ENCODE measurements around the gene DMRT2. TPM values are rescaled to one million over a fixed set of nuclear protein-coding genes. Genes with fewer than 3 reads are reported as not detected.

Gene DMRT2
- total and polyA plus RNA-seq, 7 experiments from 2014 or later: 0.44 TPM; not detected in 6

- peaks cover 33 to 56% (median 40%) of the 10 kb centered on the region in 7 donors for H3K4me1 Mint-ChIP-seq
- H3K27me3 Mint-ChIP-seq: peaks cover 73 to 94% (median 86%) of the 10 kb centered on the region in 5 donors
- no peaks in the 10 kb centered on the region for H3K9me3 ChIP-seq (ENCODE audit: control insufficient read depth in 2 of 3, low read length in 3 of 3)
These were observed 5.5 kb upstream of the DMRT2 start for GRCh38 chr9:1044643-1045042.

GRCh38 chr9:1046639-1047572 lies 3.3 kb upstream of the DMRT2 start:
- Mint-ChIP-seq H3K27ac (peak overlapping the region in 2 of 9 donors; percentile 15 to 52), H3K27me3 (peaks cover 78 to 93% (median 81%) of the 10 kb centered on the region in 5 donors), H3K4me1 (peaks cover 38 to 68% (median 49%) of the 10 kb centered on the region in 7 donors), H3K9me3 (peaks cover 0 to 37% (median 20%) of the 10 kb centered on the region in 11 donors), H3K36me3 (peaks cover 0 to 14% (median 5%) of the 10 kb centered on the region in 5 donors), H3K4me3 (peak overlapping the region; percentile 68 to 92 (median 86))
- no peaks in the 10 kb centered on the region for H3K36me3 ChIP-seq (ENCODE audit: control insufficient read depth in 2 of 3, insufficient read depth in 3 of 3, low read length in 3 of 3)
- H3K27me3 ChIP-seq (ENCODE audit: control insufficient read depth in 2 of 2, insufficient read depth in 2 of 2, low read length in 2 of 2): peaks cover 3 to 60% of the 10 kb centered on the region in 2 donors
- no peak overlapping the region for H3K27ac ChIP-seq (ENCODE audit: low read depth, low read length)
- ATAC-seq (no peak), DNase-seq (no peak)
- intact Hi-C loops (cut with micrococcal nuclease): loop anchor here in 1 of 2 donors (10.0 kb wide), 1 partner anchor 358 kb away; no protein-coding TSS in a partner anchor
- H3K9me3 ChIP-seq (ENCODE audit: control insufficient read depth in 2 of 3, low read length in 3 of 3): no peaks in the 10 kb centered on the region
- CTCF ChIA-PET: no interaction called here
- POLR2A ChIA-PET: interaction anchor here (0.7 kb wide), 2 partner anchors 12 to 1008 kb away, joined by 3 read pairs; no protein-coding TSS in a partner anchor
- H3K4me1 ChIP-seq (ENCODE audit: control insufficient read depth in 2 of 2, insufficient read depth in 2 of 2, low read length in 2 of 2): peaks cover 11 to 33% of the 10 kb centered on the region in 2 donors
- peak overlapping the region; percentile 56 for H3K4me3 ChIP-seq (ENCODE audit: low read length)

More at GRCh38 chr9:1044643-1045042, 5.5 kb upstream of the DMRT2 start:
- no peaks in the 10 kb centered on the region for H3K36me3 ChIP-seq (ENCODE audit: control insufficient read depth in 2 of 3, insufficient read depth in 3 of 3, low read length in 3 of 3)
- H3K4me3 ChIP-seq (ENCODE audit: low read length): no peak overlapping the region
- Mint-ChIP-seq H3K36me3 (peaks cover 0 to 12% (median 5%) of the 10 kb centered on the region in 5 donors), H3K27ac (peak overlapping the region in 1 of 9 donors; percentile 33), H3K9me3 (peaks cover 0 to 33% (median 17%) of the 10 kb centered on the region in 11 donors), H3K4me3 (peak overlapping the region in 6 of 10 donors; percentile 14 to 57 (median 28))
- ChIA-PET CTCF (no interaction called here), POLR2A (no interaction called here)
- peaks cover 3 to 54% of the 10 kb centered on the region in 2 donors for H3K27me3 ChIP-seq (ENCODE audit: control insufficient read depth in 2 of 2, insufficient read depth in 2 of 2, low read length in 2 of 2)
- intact Hi-C loops (cut with micrococcal nuclease): loop anchor here in 1 of 2 donors (10.0 kb wide), 1 partner anchor 360 kb away; no protein-coding TSS in a partner anchor
- no peak for ATAC-seq
- no peak overlapping the region for H3K27ac ChIP-seq (ENCODE audit: low read depth, low read length)
- peaks cover 8 to 23% of the 10 kb centered on the region in 2 donors for H3K4me1 ChIP-seq (ENCODE audit: control insufficient read depth in 2 of 2, insufficient read depth in 2 of 2, low read length in 2 of 2)
- DNase-seq: no peak

- H3K9me3 ChIP-seq (ENCODE audit: control insufficient read depth in 2 of 3, low read length in 3 of 3): no peaks in the 10 kb centered on the region
- intact Hi-C loops (cut with micrococcal nuclease): loop anchor here in 1 of 2 donors (2.0 to 10.0 kb wide), 2 partner anchors 75 to 357 kb away; no protein-coding TSS in a partner anchor
- no peak overlapping the region for H3K27ac ChIP-seq (ENCODE audit: low read depth, low read length)
- Mint-ChIP-seq H3K36me3 (peaks cover 0 to 14% (median 5%) of the 10 kb centered on the region in 5 donors), H3K9me3 (peaks cover 0 to 37% (median 20%) of the 10 kb centered on the region in 11 donors), H3K4me3 (peak overlapping the region; percentile 80 to 92 (median 86)), H3K27me3 (peaks cover 80 to 94% (median 82%) of the 10 kb centered on the region in 5 donors), H3K27ac (peak overlapping the region in 2 of 9 donors; percentile 59 to 77), H3K4me1 (peaks cover 38 to 69% (median 50%) of the 10 kb centered on the region in 7 donors)
- ATAC-seq (no peak), DNase-seq (no peak)
- no peaks in the 10 kb centered on the region for H3K36me3 ChIP-seq (ENCODE audit: control insufficient read depth in 2 of 3, insufficient read depth in 3 of 3, low read length in 3 of 3)
- ChIA-PET CTCF (no interaction called here), POLR2A (interaction anchor here (0.7 kb wide), 1 partner anchor 13 kb away, joined by 3 read pairs; no protein-coding TSS in a partner anchor)
- peaks cover 3 to 63% of the 10 kb centered on the region in 2 donors for H3K27me3 ChIP-seq (ENCODE audit: control insufficient read depth in 2 of 2, insufficient read depth in 2 of 2, low read length in 2 of 2)
- peak overlapping the region; percentile 56 for H3K4me3 ChIP-seq (ENCODE audit: low read length)
- peaks cover 11 to 33% of the 10 kb centered on the region in 2 donors for H3K4me1 ChIP-seq (ENCODE audit: control insufficient read depth in 2 of 2, insufficient read depth in 2 of 2, low read length in 2 of 2)
These were observed 2.4 kb upstream of the DMRT2 start for GRCh38 chr9:1047591-1048230.

GRCh38 chr9:1048231-1048619 lies 1.9 kb upstream of the DMRT2 start:
- peak overlapping the region in 2 of 9 donors; percentile 59 to 77 for H3K27ac Mint-ChIP-seq
- CTCF ChIA-PET: no interaction called here
- peaks cover 3 to 63% of the 10 kb centered on the region in 2 donors for H3K27me3 ChIP-seq (ENCODE audit: control insufficient read depth in 2 of 2, insufficient read depth in 2 of 2, low read length in 2 of 2)
- intact Hi-C loops (cut with micrococcal nuclease): loop anchor here in 1 of 2 donors (2.0 to 10.0 kb wide), 2 partner anchors 75 to 357 kb away; no protein-coding TSS in a partner anchor
- peaks cover 80 to 94% (median 85%) of the 10 kb centered on the region in 5 donors for H3K27me3 Mint-ChIP-seq
- peak overlapping the region; percentile 80 to 92 (median 86) for H3K4me3 Mint-ChIP-seq
- DNase-seq (no peak), ATAC-seq (no peak)
- peaks cover 0 to 14% (median 5%) of the 10 kb centered on the region in 5 donors for H3K36me3 Mint-ChIP-seq
- H3K36me3 ChIP-seq (ENCODE audit: control insufficient read depth in 2 of 3, insufficient read depth in 3 of 3, low read length in 3 of 3): no peaks in the 10 kb centered on the region
- H3K4me1 Mint-ChIP-seq: peaks cover 38 to 66% (median 52%) of the 10 kb centered on the region in 7 donors
- H3K9me3 ChIP-seq (ENCODE audit: control insufficient read depth in 2 of 3, low read length in 3 of 3): no peaks in the 10 kb centered on the region
- POLR2A ChIA-PET: no interaction called here
- peaks cover 0 to 37% (median 20%) of the 10 kb centered on the region in 11 donors for H3K9me3 Mint-ChIP-seq
- peaks cover 11 to 32% of the 10 kb centered on the region in 2 donors for H3K4me1 ChIP-seq (ENCODE audit: control insufficient read depth in 2 of 2, insufficient read depth in 2 of 2, low read length in 2 of 2)
- peak overlapping the region; percentile 56 for H3K4me3 ChIP-seq (ENCODE audit: low read length)
- no peak overlapping the region for H3K27ac ChIP-seq (ENCODE audit: low read depth, low read length)

GRCh38 chr9:1048811-1049210 lies 1.3 kb upstream of the DMRT2 start:
- peaks cover 0 to 35% (median 22%) of the 10 kb centered on the region in 11 donors for H3K9me3 Mint-ChIP-seq
- peak overlapping the region; percentile 36 to 92 (median 86) for H3K4me3 Mint-ChIP-seq
- no peaks in the 10 kb centered on the region for H3K9me3 ChIP-seq (ENCODE audit: control insufficient read depth in 2 of 3, low read length in 3 of 3)
- H3K27ac ChIP-seq (ENCODE audit: low read depth, low read length): no peak overlapping the region
- peaks cover 0 to 14% (median 5%) of the 10 kb centered on the region in 5 donors for H3K36me3 Mint-ChIP-seq
- ChIA-PET POLR2A (no interaction called here), CTCF (no interaction called here)
- H3K27ac Mint-ChIP-seq: peak overlapping the region in 2 of 9 donors; percentile 6 to 46
- peak overlapping the region; percentile 56 for H3K4me3 ChIP-seq (ENCODE audit: low read length)
- peaks cover 38 to 62% (median 52%) of the 10 kb centered on the region in 7 donors for H3K4me1 Mint-ChIP-seq
- no peaks in the 10 kb centered on the region for H3K36me3 ChIP-seq (ENCODE audit: control insufficient read depth in 2 of 3, insufficient read depth in 3 of 3, low read length in 3 of 3)
- intact Hi-C loops (cut with micrococcal nuclease): loop anchor here in 1 of 2 donors (2.0 to 10.0 kb wide), 2 partner anchors 76 to 356 kb away; no protein-coding TSS in a partner anchor
- H3K27me3 Mint-ChIP-seq: peaks cover 80 to 94% (median 84%) of the 10 kb centered on the region in 5 donors
- DNase-seq (no peak), ATAC-seq (no peak)
- H3K27me3 ChIP-seq (ENCODE audit: control insufficient read depth in 2 of 2, insufficient read depth in 2 of 2, low read length in 2 of 2): peaks cover 8 to 59% of the 10 kb centered on the region in 2 donors
- peaks cover 11 to 32% of the 10 kb centered on the region in 2 donors for H3K4me1 ChIP-seq (ENCODE audit: control insufficient read depth in 2 of 2, insufficient read depth in 2 of 2, low read length in 2 of 2)

- Mint-ChIP-seq H3K4me1 (peaks cover 38 to 62% (median 51%) of the 10 kb centered on the region in 7 donors), H3K4me3 (peak overlapping the region; percentile 21 to 87 (median 57)), H3K27ac (peak overlapping the region in 1 of 9 donors; percentile 81), H3K36me3 (peaks cover 0 to 12% (median 5%) of the 10 kb centered on the region in 5 donors), H3K27me3 (peaks cover 75 to 92% (median 84%) of the 10 kb centered on the region in 5 donors), H3K9me3 (peaks cover 0 to 32% (median 21%) of the 10 kb centered on the region in 11 donors)
- peaks cover 7 to 57% of the 10 kb centered on the region in 2 donors for H3K27me3 ChIP-seq (ENCODE audit: control insufficient read depth in 2 of 2, insufficient read depth in 2 of 2, low read length in 2 of 2)
- H3K9me3 ChIP-seq (ENCODE audit: control insufficient read depth in 2 of 3, low read length in 3 of 3): no peaks in the 10 kb centered on the region
- no peaks in the 10 kb centered on the region for H3K36me3 ChIP-seq (ENCODE audit: control insufficient read depth in 2 of 3, insufficient read depth in 3 of 3, low read length in 3 of 3)
- peaks cover 11 to 32% of the 10 kb centered on the region in 2 donors for H3K4me1 ChIP-seq (ENCODE audit: control insufficient read depth in 2 of 2, insufficient read depth in 2 of 2, low read length in 2 of 2)
- intact Hi-C loops (cut with micrococcal nuclease): loop anchor here in 1 of 2 donors (2.0 to 10.0 kb wide), 3 partner anchors 77 to 355 kb away; no protein-coding TSS in a partner anchor
- CTCF ChIA-PET: no interaction called here
- no peak overlapping the region for H3K27ac ChIP-seq (ENCODE audit: low read depth, low read length)
- no peak overlapping the region for H3K4me3 ChIP-seq (ENCODE audit: low read length)
- ATAC-seq (no peak), DNase-seq (no peak)
- POLR2A ChIA-PET: no interaction called here
These were observed 516 bp upstream of the DMRT2 start for GRCh38 chr9:1049641-1050040.
